Erythroblast (primary cell): ENCODE data around the gene PDLIM5.

ENCODE experiments used
- GATA1 ChIP-seq: IDR thresholded peaks from 2 replicates; pipeline ENCODE4 v1.6.1; 2011; ENCODE audit warnings: low read depth, mild to moderate bottlenecking, control low read depth, low read length, moderate library complexity
- POLR2A ChIP-seq: IDR thresholded peaks from 2 replicates; pipeline ENCODE4 v1.6.1; 2011; ENCODE audit warnings: mild to moderate bottlenecking, low read length

DNA sequence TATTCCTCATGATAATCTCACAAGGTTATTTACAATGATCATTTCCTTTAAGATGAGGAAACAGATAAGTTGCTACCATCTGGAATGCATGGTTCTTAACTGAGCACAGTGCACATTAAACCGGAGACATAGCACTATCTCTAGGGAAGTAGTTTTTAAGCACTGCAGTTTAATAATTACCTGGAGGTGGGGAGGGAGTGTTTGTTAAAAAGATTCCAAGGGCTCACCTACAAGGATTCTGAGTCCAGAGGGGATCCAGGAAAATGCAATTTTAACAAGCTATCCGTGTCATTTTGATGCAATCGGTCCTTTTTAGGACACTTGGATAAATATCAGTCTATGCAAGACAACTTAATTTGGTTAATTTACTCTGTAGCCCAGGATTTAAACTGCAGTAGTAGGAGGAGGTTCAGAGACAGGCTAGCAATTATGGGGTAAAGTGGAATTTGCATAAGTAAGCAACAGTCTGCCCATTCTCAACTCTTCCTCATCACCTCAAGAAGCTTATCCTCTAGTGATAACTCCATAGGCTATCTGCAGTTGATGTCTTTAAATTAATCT lies 2.8 kb upstream of the PDLIM5 start:
- TF ChIP-seq POLR2A (no peak), GATA1 (no peak)
